Mucosa of rectum (tissue), 2 donors: ENCODE measurements around the gene PLSCR3.

ENCODE experiments used
- H3K27ac ChIP-seq, 2 donors: one replicate each; pipeline ENCODE4 v1.7.0; 2013; ENCODE audit warnings: inconsistent platforms in 2 of 2, low read depth in 2 of 2, low read length in 2 of 2
- H3K27me3 ChIP-seq, 2 donors: one replicate each; pipeline ENCODE4 v1.7.0; 2013; ENCODE audit warnings: low read length in 2 of 2; ENCODE audit not compliant: control insufficient read depth in 2 of 2, insufficient read depth in 2 of 2
- H3K36me3 ChIP-seq, 2 donors: one replicate each; pipeline ENCODE4 v1.7.0; 2013; ENCODE audit warnings: low read length in 2 of 2; ENCODE audit not compliant: control insufficient read depth in 2 of 2, insufficient read depth in 2 of 2
- H3K4me1 ChIP-seq, 2 donors: one replicate each; pipeline ENCODE4 v1.7.0; 2013; ENCODE audit warnings: low read length in 2 of 2, mild to moderate bottlenecking in 1 of 2; ENCODE audit not compliant: control insufficient read depth in 2 of 2, insufficient read depth in 2 of 2
- H3K4me3 ChIP-seq, 2 donors: one replicate each; pipeline ENCODE4 v1.7.0; 2013; ENCODE audit warnings: low read length in 2 of 2
- H3K9ac ChIP-seq, 2 donors: one replicate each; pipeline ENCODE4 v1.7.0; 2013; ENCODE audit warnings: low read length in 2 of 2, low read depth in 1 of 2, mild to moderate bottlenecking in 1 of 2
- H3K9me3 ChIP-seq, 2 donors: one replicate each; pipeline ENCODE4 v1.7.0; 2013; ENCODE audit warnings: low read length in 2 of 2; ENCODE audit not compliant: control insufficient read depth in 2 of 2
- donor health status: healthy.
- donor health status: Normal muscosa, but diverticular disease.

Gene PLSCR3

DNA sequence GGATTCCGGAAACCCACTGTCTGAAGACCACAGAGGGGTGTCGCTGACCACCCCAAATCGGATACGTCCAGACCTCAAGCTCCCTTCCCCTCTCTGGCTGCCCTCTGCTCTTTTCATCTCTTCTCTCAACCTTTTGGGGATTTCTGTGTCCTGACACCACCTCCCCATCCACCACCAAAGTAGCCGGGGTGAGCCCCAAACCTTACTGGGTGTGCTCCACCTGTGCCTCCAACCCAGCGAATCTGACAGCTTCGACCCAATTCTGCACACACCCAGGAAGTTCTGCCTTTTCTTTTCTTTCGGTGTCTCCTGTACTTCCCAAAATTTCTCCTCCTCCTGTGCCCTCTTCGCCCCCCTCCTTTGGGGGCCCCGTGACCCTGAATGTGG is 41.8 kb downstream of the PLSCR3 start:
- Histone ChIP-seq H3K9me3 (no peaks in the 10 kb centered on the region), H3K4me1 (peaks cover 27 to 39% of the 10 kb centered on the region in 2 donors), H3K36me3 (no peaks in the 10 kb centered on the region), H3K27ac (peak overlapping the region; percentile 96 to 97), H3K27me3 (no peaks in the 10 kb centered on the region), H3K9ac (peak overlapping the region; percentile 84 to 95), H3K4me3 (peak overlapping the region; percentile 83 to 86)

DNA sequence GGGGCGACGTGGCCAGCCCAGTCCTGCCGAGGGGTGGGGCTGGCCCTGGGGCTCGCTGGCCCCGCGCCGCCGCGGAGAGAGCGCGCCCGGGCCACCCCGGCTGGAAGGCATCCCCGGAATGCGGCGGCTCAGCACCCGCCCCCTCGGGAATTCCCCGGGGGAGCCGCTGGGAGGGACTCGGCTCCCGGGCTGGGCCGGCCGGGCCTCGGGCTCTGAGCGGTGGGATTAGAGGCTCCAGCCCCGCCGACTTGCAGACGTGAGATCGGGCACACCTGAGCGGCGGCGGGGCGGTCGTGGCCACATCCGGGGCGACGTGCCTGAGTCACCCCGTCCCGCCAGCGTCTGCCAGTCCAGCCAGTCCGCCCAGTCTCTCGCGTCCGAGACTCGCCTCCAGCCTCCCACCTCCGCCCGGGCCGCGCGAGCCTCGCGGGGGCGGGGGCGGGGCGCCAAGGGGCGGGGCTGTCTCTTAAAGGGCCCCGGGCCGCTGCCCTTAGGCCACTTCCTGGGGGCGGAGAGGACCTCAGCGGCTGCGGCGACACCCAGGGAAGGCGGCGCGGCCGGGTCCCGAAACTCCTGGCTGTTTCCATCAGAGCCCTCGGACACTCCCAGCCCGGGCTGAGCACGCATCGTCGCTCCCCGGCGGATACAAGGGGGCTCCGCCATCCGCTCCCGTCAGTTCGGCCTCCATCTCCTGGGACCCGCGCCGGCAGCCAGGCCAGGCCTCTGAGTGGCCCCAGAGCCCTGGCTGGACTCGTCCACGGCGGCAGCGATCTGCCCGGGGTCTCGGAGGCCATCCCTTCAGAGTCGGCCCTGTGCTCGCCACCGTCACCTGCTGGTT is 42.4 kb downstream of the PLSCR3 start, which contains the start of gene KCTD11:
TSS of gene KCTD11 (plus strand) at position 498 of the 838 bp plus-strand sequence.
- no peaks in the 10 kb centered on the region for H3K27me3 ChIP-seq
- no peaks in the 10 kb centered on the region for H3K9me3 ChIP-seq
- H3K36me3 ChIP-seq: no peaks in the 10 kb centered on the region
- peak within 1 kb of the TSS; percentile 90 to 95 for H3K9ac ChIP-seq
- peak within 1 kb of the TSS; percentile 96 to 97 for H3K27ac ChIP-seq
- H3K4me1 ChIP-seq: peaks cover 27 to 39% of the 10 kb centered on the region in 2 donors
- peak within 1 kb of the TSS; percentile 83 to 86 for H3K4me3 ChIP-seq

DNA sequence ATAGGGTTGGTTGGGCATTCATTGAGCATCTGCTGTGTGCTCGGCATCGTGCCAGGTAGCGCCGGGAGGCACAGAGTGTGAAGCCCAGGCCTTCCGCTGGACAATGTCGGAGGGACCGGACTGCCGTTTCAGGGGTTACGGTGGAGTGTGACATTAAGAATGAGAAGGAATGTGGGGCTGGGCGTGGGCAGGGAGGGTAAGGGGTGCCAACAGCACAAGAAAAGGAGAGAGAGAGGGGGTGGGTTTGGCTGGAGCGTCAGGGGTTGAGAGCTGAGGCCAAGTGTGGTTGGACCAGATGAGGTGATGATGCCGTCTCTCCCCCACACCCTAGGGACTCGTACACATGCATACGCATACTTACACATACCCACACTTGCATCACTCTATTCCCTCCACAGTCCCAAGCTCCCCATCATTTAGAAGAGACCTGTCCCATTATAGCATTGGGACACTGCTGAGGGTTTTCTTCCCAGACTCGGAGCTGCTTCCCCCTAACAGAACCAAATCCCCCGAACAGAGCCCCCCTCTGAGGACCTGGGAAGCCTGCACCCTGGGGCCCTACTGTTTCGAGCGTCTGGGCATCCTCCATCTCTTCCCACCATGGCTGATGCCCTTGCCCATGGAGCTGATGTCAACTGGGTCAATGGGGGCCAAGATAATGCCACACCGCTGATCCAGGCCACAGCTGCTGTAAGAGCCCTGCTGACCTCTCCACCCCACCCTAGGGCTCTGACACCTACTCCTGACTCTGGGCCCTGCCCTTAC is 45.7 kb downstream of the PLSCR3 start:
- H3K36me3 ChIP-seq: no peaks in the 10 kb centered on the region
- H3K4me1 ChIP-seq: peaks cover 22 to 24% of the 10 kb centered on the region in 2 donors
- no peaks in the 10 kb centered on the region for H3K9me3 ChIP-seq
- no peaks in the 10 kb centered on the region for H3K27me3 ChIP-seq
- no peak overlapping the region for H3K4me3 ChIP-seq
- no peak overlapping the region for H3K27ac ChIP-seq
- H3K9ac ChIP-seq: no peak overlapping the region

DNA sequence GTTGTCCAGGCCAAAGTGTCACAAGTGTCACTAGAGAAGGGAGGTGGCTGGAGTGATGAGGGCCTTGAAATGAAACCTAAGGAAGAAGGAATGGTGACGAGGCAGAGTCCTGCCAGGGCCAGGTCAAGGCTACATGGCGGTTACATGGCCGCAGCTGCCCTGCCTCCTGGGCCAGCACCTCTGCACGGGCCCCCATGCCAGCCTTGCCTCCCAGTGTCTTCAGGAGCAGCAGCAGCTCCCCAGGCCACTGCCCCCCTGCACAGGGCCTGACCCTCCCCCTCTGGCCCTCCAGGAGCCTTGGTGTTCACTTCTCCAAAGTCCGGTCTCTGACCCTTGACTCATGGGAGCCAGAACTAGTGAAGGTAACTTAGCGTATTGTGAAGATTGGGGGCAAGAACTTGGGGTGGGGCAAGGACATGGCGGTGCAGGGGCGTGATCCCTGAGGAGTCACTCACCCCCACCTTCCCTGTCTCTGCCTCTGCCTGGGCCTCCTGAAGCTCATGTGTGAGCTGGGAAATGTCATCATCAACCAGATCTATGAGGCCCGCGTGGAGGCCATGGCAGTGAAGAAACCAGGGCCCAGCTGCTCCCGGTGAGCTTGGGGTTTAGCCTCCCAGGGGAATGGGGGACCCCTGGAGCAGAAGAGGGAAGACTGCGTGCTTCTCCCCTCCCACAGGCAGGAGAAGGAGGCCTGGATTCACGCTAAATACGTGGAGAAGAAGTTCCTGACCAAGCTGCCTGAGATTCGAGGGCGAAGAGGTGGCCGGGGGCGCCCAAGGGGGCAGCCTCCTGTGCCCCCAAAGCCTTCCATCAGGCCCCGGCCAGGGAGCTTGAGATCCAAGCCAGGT is 46.5 kb downstream of the PLSCR3 start:
- H3K4me1 ChIP-seq: peaks cover 18 to 19% of the 10 kb centered on the region in 2 donors
- H3K9ac ChIP-seq: no peak overlapping the region
- no peak overlapping the region for H3K4me3 ChIP-seq
- no peaks in the 10 kb centered on the region for H3K9me3 ChIP-seq
- no peaks in the 10 kb centered on the region for H3K36me3 ChIP-seq
- no peaks in the 10 kb centered on the region for H3K27me3 ChIP-seq
- no peak overlapping the region for H3K27ac ChIP-seq

DNA sequence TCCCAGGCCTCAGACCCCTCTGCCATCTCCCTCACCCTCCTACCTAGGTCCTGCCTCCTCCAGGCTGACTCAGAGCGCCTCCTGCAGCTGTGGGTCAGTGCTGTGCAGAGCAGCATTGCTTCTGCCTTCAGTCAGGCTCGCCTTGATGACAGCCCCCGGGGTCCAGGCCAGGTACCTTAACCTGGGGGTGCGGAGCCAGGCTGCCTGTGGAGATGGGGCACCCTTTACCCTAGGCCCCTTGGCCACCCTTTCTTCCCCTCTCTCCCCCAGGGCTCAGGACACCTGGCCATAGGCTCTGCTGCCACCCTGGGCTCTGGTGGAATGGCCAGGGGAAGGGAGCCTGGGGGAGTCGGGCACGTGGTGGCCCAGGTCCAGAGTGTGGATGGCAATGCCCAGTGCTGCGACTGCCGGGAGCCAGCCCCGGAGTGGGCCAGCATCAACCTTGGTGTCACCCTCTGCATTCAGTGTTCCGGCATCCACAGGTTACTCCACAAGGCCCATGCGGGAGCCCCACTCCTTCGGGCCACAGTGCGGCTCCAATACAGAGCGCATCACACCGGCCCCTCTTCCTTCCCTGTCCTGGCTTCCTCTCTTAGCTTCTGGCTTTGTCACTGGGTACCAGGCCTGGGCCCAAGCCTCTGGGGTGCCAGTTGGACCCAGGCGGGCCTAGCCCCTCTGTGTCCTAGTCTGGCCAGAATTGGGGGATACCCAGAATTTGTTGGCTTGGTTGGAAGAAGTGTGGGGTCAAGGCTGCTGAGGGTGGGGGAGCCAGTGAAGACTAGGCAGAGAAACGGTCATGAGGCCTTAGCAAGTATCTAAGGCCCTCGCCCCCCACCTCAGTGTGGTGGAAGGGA is 47.3 kb downstream of the PLSCR3 start:
- no peak overlapping the region for H3K4me3 ChIP-seq
- peaks cover 11 to 13% of the 10 kb centered on the region in 2 donors for H3K4me1 ChIP-seq
- H3K27ac ChIP-seq: no peak overlapping the region
- no peaks in the 10 kb centered on the region for H3K9me3 ChIP-seq
- peaks cover 0 to 1% of the 10 kb centered on the region in 2 donors for H3K36me3 ChIP-seq
- no peak overlapping the region for H3K9ac ChIP-seq
- no peaks in the 10 kb centered on the region for H3K27me3 ChIP-seq

DNA sequence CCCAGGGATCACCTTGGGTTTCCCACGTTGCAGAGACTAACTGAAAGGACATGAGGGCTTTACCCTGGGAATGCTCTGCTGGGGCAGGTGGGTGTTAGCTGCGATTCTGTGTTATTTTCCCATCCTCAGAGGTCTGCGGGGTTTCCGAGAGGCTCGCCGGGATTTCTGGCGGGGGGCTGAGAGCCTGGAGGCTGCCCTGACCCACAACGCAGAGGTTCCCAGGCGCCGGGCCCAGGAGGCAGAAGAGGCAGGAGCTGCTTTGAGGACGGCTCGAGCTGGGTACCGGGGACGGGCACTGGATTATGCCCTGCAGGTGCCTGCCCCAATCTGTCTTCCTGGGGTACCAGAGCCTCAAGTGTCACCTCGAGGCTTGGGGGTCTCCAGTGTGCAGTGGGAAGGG is 51.1 kb downstream of the PLSCR3 start:
- Histone ChIP-seq H3K9ac (no peak overlapping the region), H3K27me3 (peaks cover 0 to 4% of the 10 kb centered on the region in 2 donors), H3K4me1 (peaks cover 0 to 4% of the 10 kb centered on the region in 2 donors), H3K27ac (no peak overlapping the region), H3K9me3 (no peaks in the 10 kb centered on the region), H3K4me3 (no peak overlapping the region), H3K36me3 (peaks cover 0 to 5% of the 10 kb centered on the region in 2 donors)

DNA sequence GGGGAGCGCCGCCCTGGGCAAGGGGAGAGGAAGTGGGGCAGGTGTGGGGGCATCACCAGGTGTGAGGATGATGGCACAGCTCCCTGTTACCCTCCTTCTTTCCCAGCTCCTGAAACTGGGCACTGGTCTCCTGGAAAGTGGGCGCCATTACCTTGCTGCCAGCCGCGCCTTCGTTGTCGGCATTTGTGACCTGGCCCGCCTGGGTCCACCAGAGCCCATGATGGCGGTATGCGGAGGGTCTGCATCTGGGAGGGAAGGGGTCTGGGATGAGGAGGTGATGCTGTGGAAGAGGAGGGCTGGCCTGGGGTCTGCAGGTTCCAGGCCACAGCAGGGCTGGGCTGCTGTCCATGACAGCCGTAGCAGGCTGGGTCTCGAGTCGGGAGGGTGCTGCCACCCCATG is 52.5 kb downstream of the PLSCR3 start:
- no peaks in the 10 kb centered on the region for H3K9me3 ChIP-seq
- no peak overlapping the region for H3K27ac ChIP-seq
- H3K4me3 ChIP-seq: no peak overlapping the region
- H3K36me3 ChIP-seq: peaks cover 0 to 5% of the 10 kb centered on the region in 2 donors
- H3K27me3 ChIP-seq: peaks cover 0 to 4% of the 10 kb centered on the region in 2 donors
- H3K9ac ChIP-seq: no peak overlapping the region
- H3K4me1 ChIP-seq: peaks cover 0 to 4% of the 10 kb centered on the region in 2 donors

DNA sequence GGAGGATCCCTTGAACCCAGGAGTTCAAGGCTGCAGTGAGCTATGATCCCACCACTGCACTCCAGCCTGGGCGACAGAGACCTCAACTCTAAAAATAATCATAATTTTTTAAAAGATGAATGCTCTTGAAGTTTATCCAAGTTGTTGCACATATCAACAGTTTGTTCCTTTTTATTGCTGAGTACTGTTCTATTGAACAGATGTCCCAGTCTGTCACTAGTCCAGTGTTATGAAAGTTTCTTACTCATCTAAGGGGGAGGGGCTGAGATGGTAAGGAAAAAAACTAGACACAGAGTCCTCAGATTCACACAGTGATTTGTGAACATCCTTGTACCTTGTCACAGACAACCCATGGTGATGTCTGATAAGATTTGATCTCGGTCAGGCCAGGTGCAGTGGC is 54.1 kb downstream of the PLSCR3 start:
- Histone ChIP-seq H3K4me1 (peaks cover 0 to 10% of the 10 kb centered on the region in 2 donors), H3K27me3 (peaks cover 2 to 4% of the 10 kb centered on the region in 2 donors), H3K4me3 (no peak overlapping the region), H3K36me3 (peaks cover 0 to 5% of the 10 kb centered on the region in 2 donors), H3K27ac (no peak overlapping the region), H3K9ac (no peak overlapping the region), H3K9me3 (no peaks in the 10 kb centered on the region)
